H1 (cell line): ENCODE measurements around the gene COA5. TPM values are rescaled to one million over a fixed set of nuclear protein-coding genes. Genes with fewer than 3 reads are reported as not detected.

Source experiments
- CTCF ChIA-PET: fragments of 300-600 bp; sonication (Branson Sonifier 250); formaldehyde crosslinking; loops from one replicate; lab custom pipeline; 2021; ENCODE audit not compliant: partially characterized antibody; lab: Charles Lee
- POLR2A ChIA-PET: fragments of 300-600 bp; sonication (Branson Sonifier 250); formaldehyde crosslinking; loops from one replicate; lab custom pipeline; 2021; ENCODE audit warnings: inconsistent platforms; ENCODE audit not compliant: partially characterized antibody; lab: Charles Lee
- DNase-seq, 2 experiments: peaks; one replicate each; pipeline versions ENCODE4 v3.0.0 to v3.0.0-alpha.2; 2010 to 2022; ENCODE audit warnings: low spot score in 2 of 2, low read depth in 1 of 2, mixed read lengths in 1 of 2
- FAIRE-seq: peaks from 2 replicates; lab custom pipeline; 2011; peaks lifted over from hg19 to GRCh38; lab: Jason Lieb, UNC
- H2AFZ ChIP-seq: 2 replicates; pipeline ENCODE4 v1.8.1; 2012; ENCODE audit warnings: low read length, inconsistent platforms
- H2AK5ac ChIP-seq: 2 replicates; pipeline ENCODE4 v1.6.1; 2013; ENCODE audit warnings: low read depth, low read length
- H2BK120ac ChIP-seq: replicated peaks from 2 replicates; pipeline ENCODE3; 2013; ENCODE audit warnings: low read depth, low read length, inconsistent platforms
- H2BK12ac ChIP-seq: 2 replicates; pipeline ENCODE4 v1.6.1; 2013; ENCODE audit warnings: low read depth, low read length
- H2BK15ac ChIP-seq: 2 replicates; pipeline ENCODE4 v1.6.1; 2013; ENCODE audit warnings: low read length
- H2BK20ac ChIP-seq: 2 replicates; pipeline ENCODE4 v1.6.1; 2013; ENCODE audit warnings: low read length
- H2BK5ac ChIP-seq: 2 replicates; pipeline ENCODE4 v1.6.1; 2013; ENCODE audit warnings: low read depth, low read length
- H3K14ac ChIP-seq: 2 replicates; pipeline ENCODE4 v1.6.1; 2013; ENCODE audit warnings: inconsistent platforms; ENCODE audit not compliant: insufficient read length
- H3K18ac ChIP-seq: 2 replicates; pipeline ENCODE4 v1.6.1; 2013; ENCODE audit warnings: low read length; ENCODE audit errors: extremely low read depth
- H3K23ac ChIP-seq: 2 replicates; pipeline ENCODE4 v1.6.1; 2013; ENCODE audit warnings: inconsistent platforms; ENCODE audit not compliant: insufficient read length
- H3K23me2 ChIP-seq: 2 replicates; pipeline ENCODE4 v1.6.1; 2013; ENCODE audit warnings: low read depth, low read length
- H3K27ac ChIP-seq: 2 replicates; pipeline ENCODE4 v1.6.1; 2011; ENCODE audit warnings: low read depth, low read length, inconsistent platforms
- H3K27me3 ChIP-seq, 4 experiments: replicated peaks in 1 of 4; 1 replicate in 1 of 4; 2 replicates in 3 of 4; pipeline versions ENCODE4 v1.6.1 to v1.8.1; 2011 to 2013; ENCODE audit warnings: low read length in 3 of 4, mild to moderate bottlenecking in 3 of 4, inconsistent platforms in 2 of 4, mixed read lengths in 2 of 4, moderate library complexity in 1 of 4; ENCODE audit not compliant: control insufficient read depth in 3 of 4, insufficient read depth in 3 of 4; ENCODE audit errors: extremely low read depth in 1 of 4
- H3K36me3 ChIP-seq, 4 experiments: 2 replicates each; pipeline versions ENCODE4 v1.6.1 to v1.8.1; 2011 to 2013; ENCODE audit warnings: mild to moderate bottlenecking in 4 of 4, low read length in 3 of 4, moderate library complexity in 2 of 4, control low read depth in 1 of 4, inconsistent platforms in 1 of 4; ENCODE audit not compliant: insufficient read depth in 4 of 4, control insufficient read depth in 2 of 4
- H3K4ac ChIP-seq: replicated peaks from 2 replicates; pipeline ENCODE3; 2013; ENCODE audit warnings: low read length, low read depth, mixed read lengths, inconsistent platforms; ENCODE audit not compliant: insufficient read length
- H3K4me1 ChIP-seq, 4 experiments: replicated peaks in 1 of 4; 1 replicate in 1 of 4; 2 replicates in 3 of 4; pipeline versions ENCODE4 v1.6.1 to v1.8.1; 2011 to 2013; ENCODE audit warnings: low read length in 3 of 4, inconsistent platforms in 2 of 4, mixed read lengths in 1 of 4; ENCODE audit not compliant: insufficient read depth in 4 of 4, control insufficient read depth in 3 of 4
- H3K4me2 ChIP-seq, 2 experiments: 2 replicates each; pipeline versions ENCODE4 v1.6.1 to v1.8.1; 2011 to 2013; ENCODE audit warnings: low read depth in 2 of 2, low read length in 2 of 2, control low read depth in 1 of 2, inconsistent platforms in 1 of 2, mild to moderate bottlenecking in 1 of 2; ENCODE audit not compliant: insufficient read depth in 1 of 2
- H3K4me3 ChIP-seq, 4 experiments: fragments of 200-600, 300-600 bp in 1 of 4; sonication (generic), shearing (Covaris generic), sonication (Bioruptor Twin) in 1 of 4; 2 replicates each; pipeline versions ENCODE4 v1.5.1 to v1.8.1; 2011 to 2016; ENCODE audit warnings: low read length in 4 of 4, low read depth in 3 of 4, control low read depth in 2 of 4, inconsistent platforms in 2 of 4, mild to moderate bottlenecking in 2 of 4, mixed read lengths in 1 of 4, moderate library complexity in 1 of 4; ENCODE audit not compliant: insufficient read depth in 2 of 4; ENCODE audit errors: extremely low read depth in 1 of 4
- H3K56ac ChIP-seq: replicated peaks from 2 replicates; pipeline ENCODE3; 2013; ENCODE audit warnings: low read depth, mild to moderate bottlenecking, mixed read lengths, low read length, inconsistent platforms; ENCODE audit not compliant: insufficient read length
- H3K79me1 ChIP-seq: 2 replicates; pipeline ENCODE4 v1.6.1; 2013; ENCODE audit warnings: low read depth, low read length, control low read depth
- H3K79me2 ChIP-seq, 2 experiments: 2 replicates each; pipeline versions ENCODE4 v1.6.1 to v1.8.1; 2012 to 2013; ENCODE audit warnings: low read length in 2 of 2, mild to moderate bottlenecking in 2 of 2, inconsistent platforms in 1 of 2; ENCODE audit not compliant: insufficient read depth in 2 of 2, control insufficient read depth in 1 of 2
- H3K9ac ChIP-seq, 4 experiments: replicated peaks in 1 of 4; 1 replicate in 1 of 4; 2 replicates in 3 of 4; pipeline versions ENCODE4 v1.6.1 to v1.8.1; 2011 to 2013; ENCODE audit warnings: low read depth in 3 of 4, low read length in 3 of 4, control low read depth in 2 of 4, mild to moderate bottlenecking in 2 of 4, moderate library complexity in 2 of 4, inconsistent platforms in 1 of 4; ENCODE audit errors: extremely low read depth in 1 of 4
- H3K9me3 ChIP-seq, 2 experiments: 2 replicates each; pipeline versions ENCODE4 v1.6.1 to v1.8.1; 2012 to 2013; ENCODE audit warnings: mild to moderate bottlenecking in 2 of 2, moderate library complexity in 2 of 2, control low read depth in 1 of 2, inconsistent platforms in 1 of 2, low read depth in 1 of 2, low read length in 1 of 2, mixed read lengths in 1 of 2; ENCODE audit not compliant: insufficient read depth in 2 of 2
- H4K20me1 ChIP-seq, 2 experiments: replicated peaks in 1 of 2; 2 replicates each; pipeline versions ENCODE3 to v1.8.1; 2011 to 2013; ENCODE audit warnings: inconsistent platforms in 2 of 2, low read length in 2 of 2, mild to moderate bottlenecking in 1 of 2; ENCODE audit not compliant: insufficient read depth in 2 of 2, control insufficient read depth in 1 of 2
- H4K5ac ChIP-seq: 2 replicates; pipeline ENCODE4 v1.6.1; 2013; ENCODE audit warnings: low read length, low read depth, mixed read lengths, inconsistent platforms; ENCODE audit not compliant: insufficient read length
- H4K8ac ChIP-seq: 2 replicates; pipeline ENCODE4 v1.8.0; 2013; ENCODE audit warnings: mild to moderate bottlenecking, moderate library complexity, low read length, inconsistent platforms; ENCODE audit not compliant: insufficient read depth; ENCODE audit errors: extremely low read depth
- H4K91ac ChIP-seq: replicated peaks from 2 replicates; pipeline ENCODE3; 2013; ENCODE audit warnings: low read length, mixed read lengths, inconsistent platforms; ENCODE audit not compliant: insufficient read length
- RAD21 ChIP-seq, 2 experiments: IDR thresholded peaks in 1 of 2; conservative IDR thresholded peaks in 1 of 2; 2 replicates each; pipeline ENCODE4 v1.6.1; 2011; ENCODE audit warnings: low read depth in 2 of 2, low read length in 2 of 2, improper control_type of control experiment in 1 of 2, inconsistent platforms in 1 of 2, mild to moderate bottlenecking in 1 of 2, moderate library complexity in 1 of 2
- TAF1 ChIP-seq: IDR thresholded peaks from 2 replicates; pipeline ENCODE4 v1.6.1; 2011; ENCODE audit warnings: mild to moderate bottlenecking, low read depth, low read length
- TAF7 ChIP-seq: optimal IDR thresholded peaks from 2 replicates; pipeline ENCODE3; 2011; ENCODE audit warnings: low read depth, mild to moderate bottlenecking, inconsistent platforms, low read length, moderate library complexity, borderline replicate concordance
- WGBS, 2 experiments: shearing (Covaris generic) in 1 of 2; methylation state at CpG; one replicate each; pipeline versions ENCODE4 v1.1.6 to v1.1.7; 2013 to 2015; ENCODE audit warnings: low lambda C conversion rate in 2 of 2, mixed read lengths in 2 of 2, inconsistent platforms in 1 of 2, low coverage in 1 of 2, missing lambda C conversion rate in 1 of 2; ENCODE audit not compliant: insufficient replicate concordance in 2 of 2, insufficient coverage in 1 of 2, insufficient read length in 1 of 2; ENCODE audit errors: extremely low coverage in 1 of 2, missing lambda C conversion rate in 1 of 2; 5-methylcytosine and 5-hydroxymethylcytosine counted together
- polyA plus RNA-seq, 7 experiments: library from polyadenylated mRNA; depleted of rRNA in 3 of 7; stranded (reverse) in 5 of 7; unstranded in 2 of 7; fragments of >200 nt in 5 of 7; fragments of 200-250 nt in 2 of 7; gene quantifications; 1 replicate in 5 of 7; 2 replicates in 1 of 7; 4 replicates in 1 of 7; pipeline versions ENCODE4 v1.2.1 to v1.2.3, GENCODE V29; 2011 to 2013; ENCODE audit warnings: missing spikeins in 2 of 7, mixed read lengths in 2 of 7
- total RNA-seq: library from RNA; stranded (reverse); fragmentation: NEBNext Ultra II Directional; extraction: Animal tissue kit (Norgen Biotek cat#: 25700); gene quantifications from 2 replicates; pipeline ENCODE4 v1.2.1, GENCODE V29; 2021

Gene COA5
- total and polyA plus RNA-seq, 2 of the 8 experiments (the other 6 are each of a cell fraction or from before 2014, with no cell fraction given) = 20.3 to 24.7 TPM

- Histone ChIP-seq H3K18ac (no peak overlapping the region), H4K8ac (no peak overlapping the region), H4K5ac (no peak overlapping the region), H2BK20ac (no peak overlapping the region), H3K14ac (no peak overlapping the region), H3K79me2 (no peaks in the 10 kb centered on the region), H4K91ac (no peak overlapping the region), H2AK5ac (no peak overlapping the region), H3K79me1 (no peaks in the 10 kb centered on the region), H3K27me3 (no peaks in the 10 kb centered on the region), H3K56ac (no peak overlapping the region), H3K4ac (no peak overlapping the region), H2BK120ac (no peak overlapping the region), H3K23me2 (no peaks in the 10 kb centered on the region), H3K4me3 (no peak overlapping the region), H2BK5ac (no peak overlapping the region), H3K9me3 (no peaks in the 10 kb centered on the region), H2BK12ac (no peak overlapping the region), H4K20me1 (peaks cover 0 to 7% of the 10 kb centered on the region in 2 experiments), H2BK15ac (no peak overlapping the region), H2AFZ (no peak overlapping the region), H3K23ac (no peak overlapping the region), H3K4me2 (no peak overlapping the region), H3K4me1 (no peaks in the 10 kb centered on the region), H3K27ac (no peak overlapping the region), H3K9ac (no peak overlapping the region), H3K36me3 (peaks cover 6 to 36% (median 23%) of the 10 kb centered on the region in 4 experiments; a peak in 6 of 8 replicates)
- FAIRE-seq (no peak), DNase-seq (peak; percentile 19 to 96)
- ChIA-PET POLR2A (no interaction called here), CTCF (interaction anchor here (0.6 to 3.3 kb wide), 26 partner anchors 9 to 184 kb away, joined by 3 to 26 read pairs (median 4); no protein-coding TSS in a partner anchor)
- 70% methylated on average over 19 of the region's 19 CpGs; no CpG with 5 or more reads in 1 of the 2 experiments for WGBS, 2 experiments
- TF ChIP-seq TAF1 (no peak), RAD21 (IDR thresholded peaks at IDR 0.05 in 1 of 2, conservative IDR thresholded peaks at IDR 0.05 in 1 of 2; ENCODE audit: low read depth in 2 of 2, low read length in 2 of 2) (peak; percentile 59 to 69), TAF7 (no peak)
Observed at GRCh38 chr2:98569197-98569793, 39.0 kb downstream of the COA5 start.
